Glomerular endothelial cell (primary cell): Measurements from ENCODE around the gene FTCD. TPM values are rescaled to one million over a fixed set of nuclear protein-coding genes. Genes with fewer than 3 reads are reported as not detected.
"Not testable (repeated sequence)": the region's sequence is repeated elsewhere in the genome, so short reads cannot be mapped to it uniquely, and the experiment has no call there.

ENCODE experiments used
- DNase-seq: peaks from one replicate; pipeline ENCODE4 v3.0.0-alpha.2; 2011; ENCODE audit warnings: low read depth, low spot score; ENCODE audit errors: extremely low read depth
- total RNA-seq: library from RNA; depleted of rRNA; stranded (reverse); fragments of >200 nt; gene quantifications from 2 replicates; pipeline ENCODE4 v1.2.3, GENCODE V29; 2015

FTCD gene
- total RNA-seq, 1 donor from 2014 or later = 0.64 TPM

DNA sequence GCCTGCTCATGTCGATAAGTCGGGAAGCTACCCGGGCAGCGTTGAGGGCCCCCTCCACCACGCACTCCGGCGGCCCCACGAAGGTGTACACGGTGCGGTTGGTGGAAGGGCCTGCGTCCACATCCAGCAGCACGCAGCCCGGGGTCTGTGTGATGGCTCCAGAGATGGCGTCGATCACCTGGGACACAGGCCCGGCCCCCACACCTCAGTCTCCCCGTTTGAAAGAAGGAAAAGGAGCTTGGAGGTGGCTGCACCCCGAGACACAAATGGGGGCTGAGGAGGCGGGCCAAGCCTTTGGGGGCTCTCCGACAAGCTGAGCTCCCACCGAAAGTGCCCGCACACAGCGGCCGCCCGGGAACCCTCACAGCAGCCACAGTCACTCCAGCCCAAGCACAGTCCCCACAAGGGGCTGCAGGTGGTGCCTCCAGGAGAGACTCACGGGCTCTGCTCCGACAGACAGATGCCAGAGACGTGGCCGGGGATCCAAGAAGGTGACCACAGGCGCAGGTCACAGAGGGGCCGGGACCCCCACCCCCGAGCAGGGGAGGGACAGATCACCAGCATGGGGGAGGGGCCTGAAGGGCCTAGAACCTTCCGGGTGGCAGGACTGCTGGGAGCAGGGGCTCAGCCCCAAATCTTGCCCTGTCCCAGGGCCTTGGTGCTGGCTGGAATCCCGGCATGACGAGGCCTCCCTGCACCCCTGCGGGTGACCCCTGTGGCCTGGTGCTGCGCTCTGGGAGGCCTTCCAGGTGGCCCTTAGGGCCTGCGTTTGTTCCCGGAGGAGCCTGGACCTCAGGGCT, 1.0 kb downstream of the FTCD start:
- no peak for DNase-seq

DNA sequence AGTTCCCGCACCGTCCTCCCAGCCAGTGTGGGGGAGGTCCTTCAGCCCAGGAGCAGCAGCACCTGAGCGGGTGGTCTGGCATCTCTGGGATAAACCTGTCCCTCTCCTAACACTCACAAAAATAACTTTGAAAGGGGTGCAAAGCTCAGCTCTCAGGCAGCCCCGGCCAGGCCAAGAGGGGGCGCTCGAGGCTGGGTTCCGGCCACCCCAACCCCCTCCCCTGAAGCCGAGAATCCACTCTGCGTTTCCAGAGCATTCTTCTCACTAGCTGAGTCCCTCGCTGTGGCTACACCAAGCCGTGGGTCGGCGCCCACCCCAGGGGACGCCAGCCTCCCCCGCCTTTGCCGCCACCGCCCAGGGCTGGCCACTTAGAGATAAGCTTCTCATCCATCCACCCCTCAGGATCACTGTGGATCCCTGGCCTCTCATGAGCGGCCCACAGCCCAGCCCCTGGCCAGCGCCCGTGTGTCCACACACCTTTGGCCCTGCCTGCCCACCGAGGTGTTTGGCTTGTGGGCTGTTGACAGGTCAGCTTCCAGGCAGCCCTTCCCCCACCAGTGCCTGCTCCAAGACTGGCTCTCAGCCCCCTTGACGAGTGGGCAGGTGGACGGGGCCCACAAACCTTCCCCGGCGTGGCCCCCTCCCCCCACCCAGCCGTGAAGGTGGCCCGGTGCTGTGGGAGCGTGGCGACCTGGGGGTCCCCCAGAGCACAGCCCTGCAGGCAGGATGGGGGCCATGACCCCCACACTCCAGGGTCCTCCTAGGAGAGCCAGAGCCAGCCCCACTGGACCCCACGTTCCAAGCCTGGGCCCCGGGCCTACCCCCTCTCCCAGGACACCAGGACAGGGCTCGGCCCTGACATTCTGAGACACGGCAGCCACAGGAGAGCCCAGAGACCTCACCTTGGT, 1.9 kb downstream of the FTCD start:
- DNase-seq = no peak

- DNase-seq = no peak
Measured at GRCh38 chr21:46152927-46153246, 2.5 kb downstream of the FTCD start.

DNA sequence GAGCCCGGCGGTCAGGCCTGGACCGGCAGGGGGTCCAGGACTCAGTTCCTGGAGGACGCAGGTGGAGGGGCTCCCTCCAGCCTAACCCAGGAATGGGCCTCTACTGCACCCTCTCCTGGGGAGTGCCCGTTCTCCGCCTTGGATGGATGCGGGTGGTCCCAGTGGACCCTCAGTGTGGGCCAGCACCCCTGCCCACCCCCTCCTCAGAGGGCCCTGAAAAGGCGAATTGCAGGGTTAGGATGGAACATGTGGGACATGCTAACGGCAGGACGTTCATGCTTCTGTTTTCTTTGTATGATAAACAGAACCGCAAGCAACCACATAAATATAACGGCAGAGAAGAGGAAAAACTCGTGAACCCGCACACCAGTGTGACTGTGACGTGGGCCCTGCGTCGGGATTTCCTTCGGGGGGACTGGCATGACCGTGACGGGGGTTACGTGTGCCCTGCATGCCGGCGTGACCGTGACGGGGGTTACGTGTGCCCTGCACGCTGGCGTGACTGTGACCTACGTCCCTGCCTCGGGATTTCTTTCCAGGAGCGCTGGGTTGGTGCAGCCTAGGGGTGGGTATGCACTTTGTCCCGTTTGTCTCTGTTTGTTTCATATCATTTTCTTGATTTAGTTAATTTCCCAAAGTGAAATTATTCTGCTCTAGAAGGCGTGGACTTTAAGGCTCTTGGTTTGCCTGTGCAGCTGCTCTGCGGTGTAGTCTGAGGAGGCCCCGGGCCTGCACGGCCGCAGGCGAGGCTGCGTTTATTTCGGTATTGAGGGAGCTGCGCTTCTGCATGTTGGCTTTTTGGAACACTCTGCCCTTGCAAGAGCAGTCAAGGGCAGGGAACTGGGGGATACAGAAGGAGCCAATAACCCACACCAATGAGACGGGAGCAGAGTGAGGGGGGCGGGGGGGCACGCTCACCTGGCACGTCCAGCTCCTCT, 3.1 kb downstream of the FTCD start:
- no peak for DNase-seq

DNA sequence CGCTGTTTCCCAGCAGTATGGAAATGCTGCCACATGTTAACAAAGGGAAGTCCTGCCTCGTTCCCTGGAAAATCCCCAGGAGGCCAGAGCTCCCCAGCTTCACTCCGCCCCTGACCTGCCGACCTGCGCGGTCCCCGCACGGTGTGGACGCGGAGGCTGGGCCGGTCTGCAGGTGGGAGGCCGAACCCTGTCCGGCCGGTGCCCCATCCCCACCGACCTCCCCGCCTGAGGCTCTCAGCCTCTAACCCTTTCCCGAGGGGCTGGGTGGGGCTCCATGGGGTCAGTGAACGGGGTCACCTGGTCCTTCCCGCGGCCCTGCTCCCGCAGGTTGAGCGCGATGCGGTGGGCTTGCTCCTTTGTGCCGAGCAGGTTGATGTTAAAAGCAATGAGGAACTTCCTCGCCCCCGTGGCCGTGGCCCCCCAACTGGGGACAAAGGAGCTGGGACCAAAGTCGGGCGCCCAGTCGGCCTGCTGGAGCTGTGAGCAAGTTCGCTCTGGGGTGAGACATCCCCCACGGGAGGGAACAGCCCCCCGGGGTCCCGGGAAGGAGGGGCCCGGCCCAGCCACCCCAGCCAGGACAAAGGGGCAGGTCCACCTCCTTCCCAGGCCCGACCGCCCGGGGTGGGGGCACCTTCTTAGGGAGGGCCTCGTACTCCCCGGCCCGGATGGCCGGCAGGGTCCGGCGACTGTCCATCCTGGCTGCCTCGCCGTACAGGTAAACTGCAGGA, 4.0 kb downstream of the FTCD start:
- no peak for DNase-seq

DNA sequence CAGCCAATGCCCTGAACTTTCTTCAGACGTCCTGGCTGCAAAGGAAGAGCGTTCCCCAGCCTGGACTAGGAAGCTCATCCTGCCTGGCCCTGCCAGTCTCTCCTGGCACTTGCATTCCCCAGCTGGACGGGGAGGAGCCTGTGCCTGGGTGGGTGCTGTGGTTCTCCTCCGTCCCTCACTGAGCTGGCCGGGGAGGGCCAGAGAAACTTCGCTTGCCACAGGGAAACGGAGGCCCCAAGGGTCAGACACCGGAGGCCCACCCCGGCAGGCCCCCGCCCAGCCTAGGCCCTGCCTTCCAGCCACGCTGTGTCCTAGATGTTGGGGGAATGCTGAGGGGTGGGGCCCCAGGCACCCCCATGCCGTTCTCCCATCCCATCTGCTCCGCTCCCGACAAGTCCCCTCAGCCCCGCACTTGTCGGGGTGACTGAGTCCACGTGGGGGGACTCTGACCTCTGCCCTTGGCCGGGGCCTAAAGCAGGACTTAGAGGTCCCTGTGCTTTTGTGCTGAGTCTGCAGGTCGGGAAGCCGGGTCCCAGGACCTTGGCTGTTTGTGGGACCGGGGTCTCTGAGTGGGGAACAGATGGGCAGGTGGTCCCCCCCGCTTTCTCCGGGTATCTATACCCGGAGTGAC, 4.8 kb downstream of the FTCD start:
- no peak for DNase-seq

DNA sequence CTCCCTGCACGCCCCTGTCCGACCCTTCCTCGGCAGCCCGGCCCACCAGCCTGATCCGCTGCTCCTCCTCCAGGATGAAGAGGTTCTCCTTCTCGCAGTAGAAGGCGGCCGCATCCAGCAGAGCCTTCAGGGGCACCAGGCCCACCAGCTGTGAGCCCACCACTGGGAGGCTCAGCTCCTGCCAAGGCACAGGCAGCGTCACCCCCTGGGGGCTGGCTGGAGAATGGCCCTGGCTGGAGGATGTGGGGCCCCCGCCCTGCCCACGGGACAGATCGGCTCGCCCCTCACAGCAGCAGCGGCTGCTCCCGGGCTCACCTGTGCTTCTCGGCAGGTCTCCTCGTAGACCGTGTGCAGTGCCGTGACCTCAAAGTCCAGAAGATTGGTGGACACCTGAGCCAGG, 5.3 kb downstream of the FTCD start:
- DNase-seq = no peak

GRCh38 chr21:46149205-46149901, 6.0 kb downstream of the FTCD start:
- no peak for DNase-seq

DNA sequence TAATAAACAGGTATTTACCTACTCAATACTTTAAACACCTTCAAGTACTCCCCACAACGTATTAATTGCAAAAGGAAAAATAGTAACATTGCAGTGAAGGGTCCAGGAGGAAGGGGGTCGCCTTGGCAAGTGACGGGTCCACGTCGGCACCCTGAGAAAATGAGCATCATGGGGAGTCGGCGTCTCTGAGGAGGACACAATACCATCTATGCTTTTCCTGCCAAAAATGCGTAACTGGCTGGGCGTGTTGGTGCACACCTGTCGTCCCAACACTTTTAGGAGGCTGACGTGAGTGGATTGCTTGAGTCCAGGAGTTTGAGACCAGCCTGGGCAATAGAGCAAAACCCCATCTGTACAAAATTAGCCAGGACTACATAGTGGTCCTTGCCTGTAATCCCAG, 7.3 kb downstream of the FTCD start:
- no peak for DNase-seq

DNA sequence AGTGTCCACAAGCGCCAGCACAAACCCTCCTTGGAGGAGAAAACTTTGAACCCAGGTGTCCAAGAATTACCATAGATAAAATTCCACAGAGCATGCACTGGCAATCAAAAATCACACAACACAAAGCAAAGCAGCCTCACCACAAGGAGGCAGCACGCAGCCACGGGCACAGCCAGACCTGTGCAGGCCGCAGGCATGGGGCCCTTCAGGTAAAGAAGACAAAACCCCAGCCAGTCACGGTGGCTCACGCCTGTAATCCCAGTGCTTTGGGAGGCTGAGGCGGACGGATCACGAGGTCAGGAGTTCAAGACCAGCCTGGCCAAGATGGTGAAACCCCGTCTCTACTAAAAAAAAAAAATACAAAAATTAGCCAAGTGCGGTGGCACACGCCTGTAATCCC, 8.0 kb downstream of the FTCD start:
- not testable (repeated sequence) for DNase-seq

GRCh38 chr21:46146856-46147255, 8.5 kb downstream of the FTCD start:
- DNase-seq = no peak

DNA sequence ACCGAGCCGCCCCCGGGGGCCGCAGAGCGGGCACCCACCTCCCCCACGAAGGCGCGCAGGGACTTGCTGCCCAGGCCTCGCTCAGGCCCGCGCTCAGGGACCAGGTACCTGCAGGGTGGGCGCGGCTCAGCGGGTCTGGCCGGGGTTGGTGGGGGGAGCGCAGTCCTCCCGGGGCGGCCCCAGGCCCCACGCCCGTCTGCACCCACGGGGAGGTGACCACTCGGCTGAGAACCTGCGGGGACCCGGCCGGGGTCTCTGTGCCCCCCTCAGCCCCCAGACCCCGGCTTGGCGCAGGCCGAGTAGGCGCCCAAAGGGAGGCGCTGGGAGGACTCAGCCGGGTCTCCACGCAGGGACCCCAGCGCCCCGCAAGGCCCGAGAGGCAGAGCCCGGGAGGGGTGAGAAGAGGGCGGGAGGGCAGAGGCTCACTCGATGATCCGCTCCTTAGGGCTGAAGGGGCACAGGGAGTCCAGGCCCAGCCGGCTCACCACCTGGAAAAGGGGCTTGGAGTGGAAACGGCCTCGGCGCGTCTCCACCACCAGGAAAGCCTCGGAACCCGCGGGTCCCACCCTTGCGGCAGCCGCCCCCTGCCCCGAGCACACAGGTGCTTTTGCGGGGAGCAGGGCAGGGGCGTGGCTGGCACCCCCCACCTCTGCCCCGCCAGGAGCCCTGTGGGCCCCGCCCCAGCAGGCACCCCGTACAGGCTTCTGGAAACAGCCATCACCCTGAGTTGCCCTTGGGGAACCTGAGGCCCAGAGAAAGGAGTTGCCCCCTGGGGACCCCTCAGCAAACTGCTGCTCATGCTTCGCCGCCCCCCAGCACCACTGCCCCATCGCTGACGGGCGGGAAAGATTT, 9.3 kb downstream of the FTCD start:
- no peak for DNase-seq

DNA sequence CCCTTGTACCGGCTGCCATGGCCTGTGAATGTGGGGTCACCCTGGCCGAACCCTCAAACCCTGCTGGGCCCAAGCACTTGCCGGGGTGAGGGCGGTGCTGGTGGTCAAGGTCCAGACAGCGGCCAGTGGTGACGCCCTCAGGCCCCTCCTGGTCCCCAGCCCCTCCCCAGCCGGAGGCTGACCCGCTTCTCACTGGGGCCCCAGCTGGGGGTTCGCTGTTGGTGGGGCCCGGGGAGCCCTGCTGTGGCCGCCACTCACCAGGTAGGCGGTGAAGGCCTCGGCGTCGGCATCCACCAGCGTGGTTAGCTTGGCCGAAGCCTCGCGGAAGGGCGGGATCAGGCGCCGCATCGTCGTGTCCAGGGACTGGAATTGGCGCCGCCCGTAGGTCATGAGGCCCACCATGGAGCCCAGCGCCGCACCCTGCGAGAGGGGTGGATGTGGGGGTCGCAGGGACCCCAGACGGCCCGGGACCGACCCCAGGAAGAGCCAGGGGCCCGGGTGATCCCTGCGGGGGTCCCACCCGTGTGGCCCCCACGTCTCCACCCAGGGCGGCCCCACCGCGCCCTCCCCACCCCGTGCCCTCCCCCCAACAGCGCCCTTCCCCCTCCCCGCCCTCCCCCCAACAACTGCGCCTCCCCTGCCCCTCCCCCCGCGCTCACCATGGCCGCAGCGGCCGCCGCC, 10.1 kb downstream of the FTCD start:
- DNase-seq = no peak

GRCh38 chr21:46144464-46145070, 10.8 kb downstream of the FTCD start:
- no peak for DNase-seq

DNA sequence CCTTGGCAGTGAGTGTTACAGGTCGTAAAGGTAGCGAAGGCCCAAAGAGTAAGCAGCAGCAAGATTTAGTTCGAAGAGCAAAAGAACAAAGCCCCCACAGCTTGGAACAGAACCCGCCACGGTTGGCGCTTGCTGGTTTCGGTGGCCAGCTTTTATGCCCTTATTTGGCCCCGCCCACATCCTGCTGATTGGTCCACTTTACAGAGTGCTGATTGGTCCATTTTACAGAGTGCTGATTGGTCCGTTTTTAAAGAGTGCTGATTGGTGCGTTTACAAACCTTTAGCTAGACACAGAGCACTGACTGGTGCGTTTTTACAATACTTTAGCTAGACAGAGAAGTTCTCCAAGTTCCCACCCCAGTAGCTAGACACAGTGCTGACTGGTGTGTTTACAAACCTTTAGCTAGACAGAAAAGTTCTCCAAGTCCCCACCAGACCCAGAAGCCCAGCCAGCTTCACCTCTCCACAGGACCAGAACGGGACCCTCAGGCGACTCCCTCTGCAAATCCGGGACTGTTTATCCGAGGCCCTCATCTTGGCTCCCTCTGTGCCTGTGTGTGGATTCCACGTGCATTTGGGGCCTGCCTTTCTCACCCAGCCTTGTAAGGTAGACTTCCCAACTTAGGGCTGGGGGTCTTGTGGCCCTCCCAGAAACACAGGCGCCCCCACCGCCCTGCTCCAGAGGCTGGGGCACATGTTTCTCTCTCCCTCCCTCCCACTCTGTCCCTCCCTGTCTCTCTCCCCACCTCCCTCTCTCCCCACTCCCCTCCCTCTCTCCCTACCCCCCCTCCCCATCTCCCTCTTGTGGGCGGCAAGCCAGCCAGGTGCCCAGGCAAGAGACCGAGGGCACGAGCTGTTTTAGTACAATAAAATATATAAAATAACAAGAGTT, 12.6 kb downstream of the FTCD start:
- DNase-seq = no peak
